Islet of Langerhans (tissue), 1 donor: ENCODE results near the gene FHIT.

ENCODE experiments used
- FAIRE-seq: peaks from one replicate; lab custom pipeline; 2011; peaks lifted over from hg19 to GRCh38; lab: Jason Lieb, UNC

Gene FHIT

GRCh38 chr3:60154011-60154410, 1097.2 kb downstream of the FHIT start:
- FAIRE-seq = no peak

- FAIRE-seq = no peak
Measured at GRCh38 chr3:60153221-60153999, 1097.8 kb downstream of the FHIT start.

GRCh38 chr3:60149501-60149900, 1101.8 kb downstream of the FHIT start:
- no peak for FAIRE-seq

- FAIRE-seq = no peak
Measured at GRCh38 chr3:60147249-60147950, 1103.9 kb downstream of the FHIT start.

- FAIRE-seq = no peak
Measured at GRCh38 chr3:60146121-60146520, 1105.1 kb downstream of the FHIT start.

- FAIRE-seq = no peak
Measured at GRCh38 chr3:60144071-60144470, 1107.2 kb downstream of the FHIT start.

- FAIRE-seq = no peak
Measured at GRCh38 chr3:60142009-60142408, 1109.2 kb downstream of the FHIT start.

- no peak for FAIRE-seq
Measured at GRCh38 chr3:60140160-60140559, 1111.1 kb downstream of the FHIT start.

- no peak for FAIRE-seq
Measured at GRCh38 chr3:60136601-60137000, 1114.7 kb downstream of the FHIT start.

- no peak for FAIRE-seq
Measured at GRCh38 chr3:60135474-60135873, 1115.8 kb downstream of the FHIT start.

GRCh38 chr3:60133269-60134162, 1117.7 kb downstream of the FHIT start:
- FAIRE-seq = no peak

GRCh38 chr3:60131618-60132017, 1119.6 kb downstream of the FHIT start:
- FAIRE-seq = no peak

GRCh38 chr3:60126511-60127304, 1124.5 kb downstream of the FHIT start:
- FAIRE-seq = no peak

GRCh38 chr3:60125686-60126085, 1125.6 kb downstream of the FHIT start:
- no peak for FAIRE-seq

GRCh38 chr3:60120245-60120644, 1131.0 kb downstream of the FHIT start:
- no peak for FAIRE-seq

- FAIRE-seq = no peak
Measured at GRCh38 chr3:60114191-60114590, 1137.1 kb downstream of the FHIT start.

GRCh38 chr3:60107275-60107674, 1144.0 kb downstream of the FHIT start:
- no peak for FAIRE-seq

GRCh38 chr3:60102154-60102553, 1149.1 kb downstream of the FHIT start:
- no peak for FAIRE-seq

- FAIRE-seq = no peak
Measured at GRCh38 chr3:60101621-60102020, 1149.6 kb downstream of the FHIT start.

GRCh38 chr3:60096403-60096802, 1154.8 kb downstream of the FHIT start:
- no peak for FAIRE-seq

GRCh38 chr3:60095930-60096329, 1155.3 kb downstream of the FHIT start:
- FAIRE-seq = no peak

- FAIRE-seq = no peak
Measured at GRCh38 chr3:60095516-60095915, 1155.7 kb downstream of the FHIT start.
